Endothelial cell of umbilical vein (primary cell): Measurements from ENCODE around the gene KIAA0232. TPM values are rescaled to one million over a fixed set of nuclear protein-coding genes. Genes with fewer than 3 reads are reported as not detected.

Experiments
- BruUV-seq: library from RNA; stranded (reverse); fragments of 400-500 nt; replicated peaks from 2 replicates; lab custom pipeline; 2021; lab: Mats Ljungman, UMichigan
- CTCF ChIA-PET: fragments of 300-600, 350-600 bp; sonication (Branson Sonifier 250); formaldehyde crosslinking; loops from one replicate; lab custom pipeline; 2021; ENCODE audit warnings: antibody characterized with exemption, inconsistent platforms; lab: Charles Lee
- POLR2A ChIA-PET: fragments of 300-600, 350-600 bp; sonication (Branson Sonifier 250); formaldehyde crosslinking; loops from one replicate; lab custom pipeline; 2021; ENCODE audit warnings: antibody characterized with exemption, inconsistent platforms; lab: Charles Lee
- DNase-seq: peaks from one replicate; pipeline ENCODE4 v3.0.0-alpha.2; 2011; ENCODE audit warnings: low read depth, low spot score
- FAIRE-seq: peaks from 2 replicates; lab custom pipeline; 2011; peaks lifted over from hg19 to GRCh38; lab: Jason Lieb, UNC
- H2AFZ ChIP-seq: 2 replicates; pipeline ENCODE4 v1.6.0; 2012; ENCODE audit warnings: low read depth, low read length, control low read depth, inconsistent platforms
- H3K27ac ChIP-seq: 2 replicates; pipeline ENCODE4 v1.5.1; 2011; ENCODE audit warnings: low read depth, mild to moderate bottlenecking, control low read depth, low read length, moderate library complexity; ENCODE audit not compliant: insufficient read depth
- H3K27me3 ChIP-seq, 2 experiments: 2 replicates each; pipeline versions ENCODE4 v1.6.0 to v1.6.1; 2011; ENCODE audit warnings: low read length in 2 of 2, mixed read lengths in 1 of 2; ENCODE audit not compliant: control insufficient read depth in 2 of 2, insufficient read depth in 2 of 2
- H3K36me3 ChIP-seq, 2 experiments: 2 replicates in 1 of 2; 3 replicates in 1 of 2; pipeline ENCODE4 v1.5.1; 2011; ENCODE audit warnings: low read length in 2 of 2, mild to moderate bottlenecking in 1 of 2, moderate library complexity in 1 of 2; ENCODE audit not compliant: control insufficient read depth in 2 of 2, insufficient read depth in 2 of 2; ENCODE audit errors: extremely low read depth in 1 of 2
- H3K4me1 ChIP-seq: 3 replicates; pipeline ENCODE4 v1.5.1; 2011; ENCODE audit warnings: mild to moderate bottlenecking, low read length; ENCODE audit not compliant: control insufficient read depth, insufficient read depth; ENCODE audit errors: extremely low read depth
- H3K4me2 ChIP-seq: 2 replicates; pipeline ENCODE4 v1.6.1; 2011; ENCODE audit warnings: low read length, control low read depth, mixed read lengths; ENCODE audit not compliant: insufficient read depth
- H3K4me3 ChIP-seq, 3 experiments: fragments of 200-600 bp in 1 of 3; sonication (generic), shearing (Covaris generic) in 1 of 3; replicated peaks in 1 of 3; 2 replicates each; pipeline ENCODE4 v1.5.1; 2011 to 2016; ENCODE audit warnings: control low read depth in 3 of 3, low read length in 3 of 3, mild to moderate bottlenecking in 2 of 3, inconsistent platforms in 1 of 3, low read depth in 1 of 3, moderate library complexity in 1 of 3; ENCODE audit not compliant: insufficient read depth in 1 of 3
- H3K79me2 ChIP-seq: 2 replicates; pipeline ENCODE4 v1.6.0; 2012; ENCODE audit warnings: low read length, inconsistent platforms; ENCODE audit not compliant: control insufficient read depth, insufficient read depth
- H3K9ac ChIP-seq: replicated peaks from 2 replicates; pipeline ENCODE3; 2011; ENCODE audit warnings: low read length, control low read depth; ENCODE audit not compliant: insufficient read depth; ENCODE audit errors: extremely low read depth
- H3K9me1 ChIP-seq: replicated peaks from 3 replicates; pipeline ENCODE4 v1.6.0; 2011; ENCODE audit warnings: mild to moderate bottlenecking, low read length; ENCODE audit not compliant: control insufficient read depth, insufficient read depth; ENCODE audit errors: extremely low read depth
- H3K9me3 ChIP-seq: replicated peaks from 2 replicates; pipeline ENCODE4 v1.5.1; 2012; ENCODE audit warnings: low read length, inconsistent platforms; ENCODE audit not compliant: control insufficient read depth, insufficient read depth
- H4K20me1 ChIP-seq: replicated peaks from 2 replicates; pipeline ENCODE3; 2011; ENCODE audit warnings: mild to moderate bottlenecking, low read length; ENCODE audit not compliant: control insufficient read depth, insufficient read depth; ENCODE audit errors: extremely low read depth
- CTCF ChIP-seq, 2 donors: IDR thresholded peaks; 1 replicate in 1 of 2; 2 replicates in 1 of 2; pipeline ENCODE4 v1.5.1; 2011; ENCODE audit warnings: low read length in 2 of 2, mild to moderate bottlenecking in 2 of 2, moderate library complexity in 2 of 2, control low read depth in 1 of 2, inconsistent platforms in 1 of 2, low read depth in 1 of 2; ENCODE audit not compliant: insufficient read depth in 1 of 2; ENCODE audit errors: extremely low read depth in 1 of 2
- EZH2 ChIP-seq: IDR thresholded peaks from 2 replicates; pipeline ENCODE4 v1.6.1; 2012; ENCODE audit warnings: borderline replicate concordance, low read depth, mild to moderate bottlenecking, moderate library complexity, low read length, inconsistent platforms; ENCODE audit not compliant: severe bottlenecking
- FOS ChIP-seq: IDR thresholded peaks from 2 replicates; pipeline ENCODE4 v1.6.1; 2011; ENCODE audit warnings: mild to moderate bottlenecking, low read length, moderate library complexity, borderline replicate concordance; ENCODE audit not compliant: insufficient read depth
- GATA2 ChIP-seq: IDR thresholded peaks from 2 replicates; pipeline ENCODE4 v1.7.0; 2011; ENCODE audit warnings: low read depth, mild to moderate bottlenecking, moderate library complexity, mixed read lengths, low read length; ENCODE audit not compliant: insufficient read length, insufficient read depth
- JUN ChIP-seq: IDR thresholded peaks from 2 replicates; pipeline ENCODE4 v1.6.1; 2011; ENCODE audit warnings: borderline replicate concordance, low read depth; ENCODE audit not compliant: insufficient read length, insufficient read depth
- MAX ChIP-seq: IDR thresholded peaks from 2 replicates; pipeline ENCODE4 v1.6.1; 2011; ENCODE audit not compliant: insufficient read depth, insufficient read length
- MYC ChIP-seq: IDR thresholded peaks from one replicate; pipeline ENCODE4 v1.6.1; 2011; ENCODE audit warnings: mild to moderate bottlenecking, low read depth, low read length
- POLR2A ChIP-seq: IDR thresholded peaks from 2 replicates; pipeline ENCODE4 v1.6.1; 2012; ENCODE audit warnings: low read depth, mild to moderate bottlenecking, control low read depth, low read length
- POLR2AphosphoS5 ChIP-seq: IDR thresholded peaks from 2 replicates; pipeline ENCODE4 v1.6.1; 2012; ENCODE audit warnings: low read depth, mild to moderate bottlenecking, control low read depth, low read length, moderate library complexity; ENCODE audit not compliant: insufficient read depth
- dilution Hi-C: fragments of 300-500 bp; cut with MboI; formaldehyde crosslinking; loops from one replicate; pipeline ENCODE4 v1.15.0; 2019; ENCODE audit warnings: low sequenced_read_pairs; ENCODE audit not compliant: extremely low pct_ligation_motif_present
- intact Hi-C: fragments of 100-400 bp; cut with micrococcal nuclease; formaldehyde crosslinking; loops from one replicate; pipeline ENCODE4 v1.10.0; 2022
- polyA plus RNA-seq, 4 experiments: library from polyadenylated mRNA; depleted of rRNA in 3 of 4; stranded (reverse) in 3 of 4; unstranded in 1 of 4; fragments of >200 nt; gene quantifications; 2 replicates each; pipeline versions ENCODE4 v1.2.1 to v1.2.3, GENCODE V29; 2011 to 2012; ENCODE audit warnings: missing spikeins in 1 of 4
- total RNA-seq: library from RNA; stranded (reverse); gene quantifications from 2 replicates; pipeline ENCODE4 v1.2.3, GENCODE V29; 2021

The KIAA0232 gene
- total and polyA plus RNA-seq, 2 donors (not counting 3 experiments of a cell fraction or from before 2014, with no cell fraction given), result 5.3 to 18.4 TPM

DNA sequence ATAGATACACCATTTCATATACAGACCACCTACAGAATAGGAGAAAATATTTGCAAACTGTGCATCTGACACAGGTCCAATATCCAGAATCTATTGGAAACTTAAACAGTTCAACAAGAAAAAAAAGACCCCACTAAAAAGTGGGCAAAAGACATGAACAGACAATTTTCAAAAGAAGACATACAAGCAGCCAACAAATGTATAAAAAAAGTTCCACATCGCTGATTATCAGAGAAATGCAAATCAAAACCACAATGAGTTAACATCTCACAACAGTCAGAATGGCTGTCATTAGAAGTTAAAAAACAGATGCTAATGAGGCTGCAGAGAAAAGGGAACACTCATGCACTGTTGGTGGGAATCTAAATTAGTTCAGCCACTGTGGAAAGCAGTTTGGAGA is 36.8 kb downstream of the KIAA0232 start:
- Histone ChIP-seq H3K9ac (no peak overlapping the region), H3K27ac (no peak overlapping the region), H3K27me3 (no peaks in the 10 kb centered on the region), H3K4me3 (no peak overlapping the region), H3K9me3 (no peaks in the 10 kb centered on the region), H2AFZ (no peak overlapping the region), H4K20me1 (peaks cover 4% of the 10 kb centered on the region), H3K9me1 (no peaks in the 10 kb centered on the region), H3K4me1 (no peaks in the 10 kb centered on the region), H3K36me3 (peaks cover 0 to under 1% of the 10 kb centered on the region in 2 experiments), H3K79me2 (peaks cover 50% of the 10 kb centered on the region), H3K4me2 (no peak overlapping the region)
- dilution Hi-C loops (no loop called here), intact Hi-C loops (no loop called here)
- TF ChIP-seq MAX, result no peak
- no peak for TF ChIP-seq POLR2AphosphoS5
- TF ChIP-seq POLR2A, result no peak
- no peak for TF ChIP-seq FOS
- TF ChIP-seq GATA2, result no peak
- no peak for TF ChIP-seq JUN
- no peak for TF ChIP-seq CTCF (IDR thresholded peaks at IDR 0.05; ENCODE audit: extremely low read depth in 1 of 2, insufficient read depth in 1 of 2, low read depth in 1 of 2, low read length in 2 of 2)
- TF ChIP-seq EZH2, result no peak
- TF ChIP-seq MYC, result no peak
- no TSS peak for BruUV-seq
- no peak for DNase-seq
- ChIA-PET POLR2A (no interaction called here), CTCF (interaction anchor here (1.3 kb wide), 1 partner anchor 99 kb away, joined by 4 read pairs; no protein-coding TSS in a partner anchor)
- FAIRE-seq, result no peak
